ENCODE measurements around the gene SGIP1.

The SGIP1 gene

GRCh38 chr1:66739401-66740157 is 205.6 kb downstream of the SGIP1 start:
- H3K27ac ChIP-seq: 0 out of 2 replicates have a peak overlapping the region, but pooled peaks have one; percentile 22
- H3K9ac ChIP-seq (ENCODE audit: insufficient read length): no peak overlapping the region
- no peak overlapping the region for H3K4me3 ChIP-seq
- TF ChIP-seq POLR2AphosphoS5 (IDR thresholded peaks at IDR 0.05; ENCODE audit: borderline replicate concordance, low read depth, low read length) (no peak), FOXP2 (optimal IDR thresholded peaks at IDR 0.05; ENCODE audit: control extremely low read depth, extremely low read length, insufficient read depth) (no peak), EZH2 (IDR thresholded peaks at IDR 0.05) (no peak)
- no peak for DNase-seq (ENCODE audit: low read depth, low spot score)
- H3K9me3 ChIP-seq (ENCODE audit: low read depth, low read length): no peaks in the 10 kb centered on the region
- 0 out of 2 replicates have a peak, but pooled peaks cover 4% of the 10 kb centered on the region for H3K36me3 ChIP-seq (ENCODE audit: insufficient read depth, low read length)

GRCh38 chr1:66745451-66745850 is 211.5 kb downstream of the SGIP1 start:
- no peak for DNase-seq (ENCODE audit: low read depth, low spot score)
- TF ChIP-seq EZH2 (IDR thresholded peaks at IDR 0.05) (no peak), POLR2AphosphoS5 (IDR thresholded peaks at IDR 0.05; ENCODE audit: borderline replicate concordance, low read depth, low read length) (no peak), FOXP2 (optimal IDR thresholded peaks at IDR 0.05; ENCODE audit: control extremely low read depth, extremely low read length, insufficient read depth) (no peak)
- Histone ChIP-seq H3K27ac (no peak overlapping the region), H3K9me3 (ENCODE audit: low read depth, low read length) (no peaks in the 10 kb centered on the region), H3K4me3 (no peak overlapping the region), H3K36me3 (ENCODE audit: insufficient read depth, low read length) (0 out of 2 replicates have a peak, but pooled peaks cover 4% of the 10 kb centered on the region), H3K9ac (ENCODE audit: insufficient read length) (no peak overlapping the region)

- DNase-seq (ENCODE audit: low read depth, low spot score): no peak
- Histone ChIP-seq H3K9ac (ENCODE audit: insufficient read length) (no peak overlapping the region), H3K9me3 (ENCODE audit: low read depth, low read length) (no peaks in the 10 kb centered on the region), H3K27ac (peak overlapping the region; percentile 45), H3K36me3 (ENCODE audit: insufficient read depth, low read length) (0 out of 2 replicates have a peak, but pooled peaks cover 4% of the 10 kb centered on the region), H3K4me3 (no peak overlapping the region)
- TF ChIP-seq POLR2AphosphoS5 (IDR thresholded peaks at IDR 0.05; ENCODE audit: borderline replicate concordance, low read depth, low read length): no peak
- TF ChIP-seq FOXP2 (optimal IDR thresholded peaks at IDR 0.05; ENCODE audit: control extremely low read depth, extremely low read length, insufficient read depth): no peak
- no peak for TF ChIP-seq EZH2 (IDR thresholded peaks at IDR 0.05)
Observed at GRCh38 chr1:66747501-66747900, 213.5 kb downstream of the SGIP1 start.

GRCh38 chr1:66750577-66750976 is 216.6 kb downstream of the SGIP1 start:
- Histone ChIP-seq H3K9ac (ENCODE audit: insufficient read length) (peak overlapping the region; percentile 6), H3K36me3 (ENCODE audit: insufficient read depth, low read length) (no peaks in the 10 kb centered on the region), H3K4me3 (peak overlapping the region; percentile 6; the same call in 1 of the 2 replicates), H3K27ac (peak overlapping the region; percentile 52), H3K9me3 (ENCODE audit: low read depth, low read length) (no peaks in the 10 kb centered on the region)
- no peak for DNase-seq (ENCODE audit: low read depth, low spot score)
- TF ChIP-seq FOXP2 (optimal IDR thresholded peaks at IDR 0.05; ENCODE audit: control extremely low read depth, extremely low read length, insufficient read depth) (no peak), POLR2AphosphoS5 (IDR thresholded peaks at IDR 0.05; ENCODE audit: borderline replicate concordance, low read depth, low read length) (no peak), EZH2 (IDR thresholded peaks at IDR 0.05) (no peak)

- TF ChIP-seq EZH2 (IDR thresholded peaks at IDR 0.05): no peak
- no peak overlapping the region for H3K27ac ChIP-seq
- H3K4me3 ChIP-seq: no peak overlapping the region
- H3K36me3 ChIP-seq (ENCODE audit: insufficient read depth, low read length): no peaks in the 10 kb centered on the region
- H3K9ac ChIP-seq (ENCODE audit: insufficient read length): no peak overlapping the region
- H3K9me3 ChIP-seq (ENCODE audit: low read depth, low read length): no peaks in the 10 kb centered on the region
- no peak for DNase-seq (ENCODE audit: low read depth, low spot score)
Observed at GRCh38 chr1:66751160-66751559, 217.2 kb downstream of the SGIP1 start.

GRCh38 chr1:66752000-66752592 is 218.1 kb downstream of the SGIP1 start, which contains the start of gene DYNLT5:
Gene DYNLT5, plus strand, starts transcription at chr1:66752459. Its CDS starts 2,200 bp downstream, at chr1:66754659.
- Histone ChIP-seq H3K9ac (ENCODE audit: insufficient read length) (no peak within 1 kb of the TSS), H3K27ac (no peak within 1 kb of the TSS), H3K36me3 (ENCODE audit: insufficient read depth, low read length) (no peaks in the 10 kb centered on the region), H3K4me3 (no peak within 1 kb of the TSS), H3K9me3 (ENCODE audit: low read depth, low read length) (no peaks in the 10 kb centered on the region)
- TF ChIP-seq FOXP2 (optimal IDR thresholded peaks at IDR 0.05; ENCODE audit: control extremely low read depth, extremely low read length, insufficient read depth) (no peak), POLR2AphosphoS5 (IDR thresholded peaks at IDR 0.05; ENCODE audit: borderline replicate concordance, low read depth, low read length) (no peak), EZH2 (IDR thresholded peaks at IDR 0.05) (no peak)
- no peak for DNase-seq (ENCODE audit: low read depth, low spot score)

- Histone ChIP-seq H3K27ac (no peak overlapping the region), H3K9me3 (ENCODE audit: low read depth, low read length) (no peaks in the 10 kb centered on the region), H3K9ac (ENCODE audit: insufficient read length) (no peak overlapping the region), H3K36me3 (ENCODE audit: insufficient read depth, low read length) (no peaks in the 10 kb centered on the region), H3K4me3 (no peak overlapping the region)
- DNase-seq (ENCODE audit: low read depth, low spot score): no peak
- no peak for TF ChIP-seq POLR2AphosphoS5 (IDR thresholded peaks at IDR 0.05; ENCODE audit: borderline replicate concordance, low read depth, low read length)
Observed at GRCh38 chr1:66752671-66753371, 218.9 kb downstream of the SGIP1 start.

GRCh38 chr1:66757722-66758240 is 223.8 kb downstream of the SGIP1 start:
- Histone ChIP-seq H3K36me3 (ENCODE audit: insufficient read depth, low read length) (no peaks in the 10 kb centered on the region), H3K4me3 (no peak overlapping the region), H3K27ac (peak overlapping the region; percentile 27; the same call in 1 of the 2 replicates), H3K9me3 (ENCODE audit: low read depth, low read length) (no peaks in the 10 kb centered on the region), H3K9ac (ENCODE audit: insufficient read length) (no peak overlapping the region)
- TF ChIP-seq FOXP2 (optimal IDR thresholded peaks at IDR 0.05; ENCODE audit: control extremely low read depth, extremely low read length, insufficient read depth): no peak
- no peak for DNase-seq (ENCODE audit: low read depth, low spot score)

All from SK-N-MC (cell line).